Measurements from ENCODE around the gene ACTR2.

GRCh38 chr2:65278531-65278981 lies 50.9 kb downstream of the ACTR2 start:
- TF ChIP-seq POLR2A (IDR thresholded peaks at IDR 0.05): no peak
- TF ChIP-seq, protein P1, sequence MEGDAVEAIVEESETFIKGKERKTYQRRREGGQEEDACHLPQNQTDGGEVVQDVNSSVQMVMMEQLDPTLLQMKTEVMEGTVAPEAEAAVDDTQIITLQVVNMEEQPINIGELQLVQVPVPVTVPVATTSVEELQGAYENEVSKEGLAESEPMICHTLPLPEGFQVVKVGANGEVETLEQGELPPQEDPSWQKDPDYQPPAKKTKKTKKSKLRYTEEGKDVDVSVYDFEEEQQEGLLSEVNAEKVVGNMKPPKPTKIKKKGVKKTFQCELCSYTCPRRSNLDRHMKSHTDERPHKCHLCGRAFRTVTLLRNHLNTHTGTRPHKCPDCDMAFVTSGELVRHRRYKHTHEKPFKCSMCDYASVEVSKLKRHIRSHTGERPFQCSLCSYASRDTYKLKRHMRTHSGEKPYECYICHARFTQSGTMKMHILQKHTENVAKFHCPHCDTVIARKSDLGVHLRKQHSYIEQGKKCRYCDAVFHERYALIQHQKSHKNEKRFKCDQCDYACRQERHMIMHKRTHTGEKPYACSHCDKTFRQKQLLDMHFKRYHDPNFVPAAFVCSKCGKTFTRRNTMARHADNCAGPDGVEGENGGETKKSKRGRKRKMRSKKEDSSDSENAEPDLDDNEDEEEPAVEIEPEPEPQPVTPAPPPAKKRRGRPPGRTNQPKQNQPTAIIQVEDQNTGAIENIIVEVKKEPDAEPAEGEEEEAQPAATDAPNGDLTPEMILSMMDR (IDR thresholded peaks at IDR 0.05): no peak
